Gastroesophageal sphincter (tissue), 4 donors: ENCODE results near the gene ATP13A4. TPM values are rescaled to one million over a fixed set of nuclear protein-coding genes. Genes with fewer than 3 reads are reported as not detected.

Experiments used
- ATAC-seq: fragments of 150-250 bp; one replicate; pipeline ENCODE4 v1.9.1; 2016; ENCODE audit warnings: mild to moderate bottlenecking, moderate library complexity
- H3K27ac ChIP-seq, 4 donors: fragments of 200-600 bp; sonication (generic) in 3 of 4; 1 replicate in 3 of 4; 2 replicates in 1 of 4; pipeline ENCODE4 v1.5.1; 2016 to 2019
- H3K27me3 ChIP-seq: fragments of 200-600 bp; sonication (generic); one replicate; pipeline ENCODE4 v1.5.1; 2019
- H3K36me3 ChIP-seq, 2 donors: fragments of 200-600 bp; sonication (generic); one replicate each; pipeline ENCODE4 v1.5.1; 2019; ENCODE audit warnings: control low read depth in 1 of 2
- H3K4me1 ChIP-seq, 3 donors: fragments of 200-600 bp; sonication (generic); 1 replicate in 2 of 3; 2 replicates in 1 of 3; pipeline ENCODE4 v1.5.1; 2016 to 2019; ENCODE audit warnings: control low read depth in 2 of 3
- H3K4me3 ChIP-seq, 2 donors: fragments of 200-600 bp; sonication (generic); one replicate each; pipeline ENCODE4 v1.5.1; 2019; ENCODE audit warnings: mild to moderate bottlenecking in 1 of 2, moderate library complexity in 1 of 2
- H3K9me3 ChIP-seq, 3 donors: fragments of 200-600 bp; sonication (generic); one replicate each; pipeline ENCODE4 v1.5.1; 2017 to 2019; ENCODE audit warnings: control low read depth in 2 of 3
- EP300 ChIP-seq: sonication (generic); formaldehyde crosslinking; IDR thresholded peaks from one replicate; pipeline ENCODE4 v1.6.1; 2017; ENCODE audit warnings: antibody characterized with exemption, mild to moderate bottlenecking
- POLR2A ChIP-seq, 2 donors: fragments of 450-650 bp; IDR thresholded peaks; one replicate each; pipeline ENCODE4 v1.6.1; 2017; ENCODE audit warnings: antibody characterized with exemption in 2 of 2, mild to moderate bottlenecking in 2 of 2, moderate library complexity in 1 of 2
- POLR2AphosphoS5 ChIP-seq: sonication (generic); formaldehyde crosslinking; IDR thresholded peaks from one replicate; pipeline ENCODE4 v1.6.1; 2017; ENCODE audit warnings: antibody characterized with exemption
- WGBS, 2 donors: methylation state at CpG; one replicate each; pipeline ENCODE4 v1.1.5; 2018; ENCODE audit warnings: low coverage in 1 of 2; 5-methylcytosine and 5-hydroxymethylcytosine counted together
- total RNA-seq, 4 donors: library from RNA; depleted of rRNA; stranded (reverse); fragments of >200 nt; gene quantifications; one replicate each; pipeline ENCODE4 v1.1.0, GENCODE V29; 2016
- TF ChIP-seq, protein P1 (sequence below), 4 experiments: fragments of 200-600 bp in 2 of 4; fragments of 450-650 bp in 2 of 4; sonication (generic) in 1 of 4; IDR thresholded peaks; one replicate each; pipeline ENCODE4 v1.5.1; 2017 to 2019; ENCODE audit warnings: antibody characterized with exemption in 4 of 4, mild to moderate bottlenecking in 2 of 4, moderate library complexity in 2 of 4

Gene ATP13A4
- total RNA-seq, 4 donors from 2014 or later, result 0.13 to 2.3 (median 0.16) TPM; not detected in 1

DNA sequence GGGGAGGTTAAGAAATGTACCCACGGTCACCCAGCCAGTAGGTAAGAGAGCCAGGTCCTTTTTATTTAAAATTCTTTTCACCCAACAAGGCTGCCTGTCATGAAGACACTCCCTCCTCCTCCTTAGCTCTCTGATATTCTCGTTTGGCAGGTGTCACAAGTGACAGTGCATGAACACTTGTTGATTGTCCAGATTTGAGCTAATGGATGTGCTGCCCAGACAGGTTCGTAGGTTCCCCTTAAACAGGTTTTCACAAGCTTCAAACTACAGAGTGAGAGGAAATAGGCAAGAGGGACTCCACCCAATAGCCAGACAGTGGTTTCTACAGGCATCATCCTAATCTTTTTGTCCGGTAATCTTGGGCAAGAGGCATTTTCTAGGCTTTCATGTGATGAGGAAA lies 32.2 kb downstream of the ATP13A4 start:
- H3K4me3 ChIP-seq, result no peak overlapping the region
- no peaks in the 10 kb centered on the region for H3K4me1 ChIP-seq
- H3K27ac ChIP-seq, result no peak overlapping the region
- no peaks in the 10 kb centered on the region for H3K36me3 ChIP-seq
- no peaks in the 10 kb centered on the region for H3K27me3 ChIP-seq
- WGBS, 2 donors, result 41 to 62% methylated on average over 3 to 4 of the region's 4 CpGs
- TF ChIP-seq POLR2A (IDR thresholded peaks at IDR 0.05) (no peak), EP300 (no peak), POLR2AphosphoS5 (no peak)
- TF ChIP-seq, protein P1, sequence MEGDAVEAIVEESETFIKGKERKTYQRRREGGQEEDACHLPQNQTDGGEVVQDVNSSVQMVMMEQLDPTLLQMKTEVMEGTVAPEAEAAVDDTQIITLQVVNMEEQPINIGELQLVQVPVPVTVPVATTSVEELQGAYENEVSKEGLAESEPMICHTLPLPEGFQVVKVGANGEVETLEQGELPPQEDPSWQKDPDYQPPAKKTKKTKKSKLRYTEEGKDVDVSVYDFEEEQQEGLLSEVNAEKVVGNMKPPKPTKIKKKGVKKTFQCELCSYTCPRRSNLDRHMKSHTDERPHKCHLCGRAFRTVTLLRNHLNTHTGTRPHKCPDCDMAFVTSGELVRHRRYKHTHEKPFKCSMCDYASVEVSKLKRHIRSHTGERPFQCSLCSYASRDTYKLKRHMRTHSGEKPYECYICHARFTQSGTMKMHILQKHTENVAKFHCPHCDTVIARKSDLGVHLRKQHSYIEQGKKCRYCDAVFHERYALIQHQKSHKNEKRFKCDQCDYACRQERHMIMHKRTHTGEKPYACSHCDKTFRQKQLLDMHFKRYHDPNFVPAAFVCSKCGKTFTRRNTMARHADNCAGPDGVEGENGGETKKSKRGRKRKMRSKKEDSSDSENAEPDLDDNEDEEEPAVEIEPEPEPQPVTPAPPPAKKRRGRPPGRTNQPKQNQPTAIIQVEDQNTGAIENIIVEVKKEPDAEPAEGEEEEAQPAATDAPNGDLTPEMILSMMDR (IDR thresholded peaks at IDR 0.05), result no peak
- ATAC-seq, result no peak
- no peaks in the 10 kb centered on the region for H3K9me3 ChIP-seq

- Histone ChIP-seq H3K4me1 (no peaks in the 10 kb centered on the region), H3K27ac (no peak overlapping the region), H3K27me3 (no peaks in the 10 kb centered on the region), H3K36me3 (no peaks in the 10 kb centered on the region), H3K4me3 (no peak overlapping the region), H3K9me3 (no peaks in the 10 kb centered on the region)
- ATAC-seq, result no peak
- TF ChIP-seq, protein P1 (IDR thresholded peaks at IDR 0.05), result no peak
- TF ChIP-seq POLR2A (IDR thresholded peaks at IDR 0.05) (no peak), POLR2AphosphoS5 (no peak), EP300 (no peak)
- WGBS, 2 donors, result 80 to 91% methylated on average over 3 of the region's 3 CpGs
These were observed 34.0 kb downstream of the ATP13A4 start for GRCh38 chr3:193520738-193521137.

DNA sequence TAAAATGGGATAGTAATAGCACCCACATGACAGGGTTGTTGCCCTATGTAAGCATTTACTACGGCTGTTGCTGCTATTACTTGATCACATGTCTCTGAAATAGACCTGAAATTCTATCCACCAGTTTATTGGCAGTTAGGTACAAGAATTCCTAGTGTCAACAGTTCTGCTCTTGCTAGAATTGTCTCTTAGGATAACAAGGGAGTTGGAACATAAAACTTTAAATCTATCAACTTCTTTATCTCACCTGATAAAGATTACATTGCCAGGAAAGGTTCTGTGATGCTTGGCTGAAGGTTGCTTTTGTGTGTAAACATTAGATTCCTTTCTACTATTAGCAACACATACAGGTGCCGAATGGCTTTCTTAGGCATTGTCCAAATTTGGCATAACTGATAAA lies 38.7 kb downstream of the ATP13A4 start:
- TF ChIP-seq EP300, result no peak
- TF ChIP-seq, protein P1 (IDR thresholded peaks at IDR 0.05), result no peak
- TF ChIP-seq POLR2AphosphoS5, result no peak
- no peak for TF ChIP-seq POLR2A (IDR thresholded peaks at IDR 0.05)
- H3K4me3 ChIP-seq, result no peak overlapping the region
- no peaks in the 10 kb centered on the region for H3K36me3 ChIP-seq
- H3K27ac ChIP-seq, result no peak overlapping the region
- ATAC-seq, result no peak
- WGBS, 2 donors, result 54% methylated on average over 2 of the region's 2 CpGs
- no peaks in the 10 kb centered on the region for H3K9me3 ChIP-seq
- H3K4me1 ChIP-seq, result no peaks in the 10 kb centered on the region
- no peaks in the 10 kb centered on the region for H3K27me3 ChIP-seq

- TF ChIP-seq EP300 (no peak), POLR2AphosphoS5 (no peak), POLR2A (IDR thresholded peaks at IDR 0.05) (no peak)
- TF ChIP-seq, protein P1 (IDR thresholded peaks at IDR 0.05), result no peak
- Histone ChIP-seq H3K36me3 (no peaks in the 10 kb centered on the region), H3K9me3 (no peaks in the 10 kb centered on the region), H3K27me3 (no peaks in the 10 kb centered on the region), H3K4me1 (no peaks in the 10 kb centered on the region), H3K4me3 (no peak overlapping the region), H3K27ac (no peak overlapping the region)
- 69 to 86% methylated on average over 8 to 12 of the region's 12 CpGs for WGBS, 2 donors
- no peak for ATAC-seq
These were observed 44.5 kb downstream of the ATP13A4 start for GRCh38 chr3:193510154-193510553.

DNA sequence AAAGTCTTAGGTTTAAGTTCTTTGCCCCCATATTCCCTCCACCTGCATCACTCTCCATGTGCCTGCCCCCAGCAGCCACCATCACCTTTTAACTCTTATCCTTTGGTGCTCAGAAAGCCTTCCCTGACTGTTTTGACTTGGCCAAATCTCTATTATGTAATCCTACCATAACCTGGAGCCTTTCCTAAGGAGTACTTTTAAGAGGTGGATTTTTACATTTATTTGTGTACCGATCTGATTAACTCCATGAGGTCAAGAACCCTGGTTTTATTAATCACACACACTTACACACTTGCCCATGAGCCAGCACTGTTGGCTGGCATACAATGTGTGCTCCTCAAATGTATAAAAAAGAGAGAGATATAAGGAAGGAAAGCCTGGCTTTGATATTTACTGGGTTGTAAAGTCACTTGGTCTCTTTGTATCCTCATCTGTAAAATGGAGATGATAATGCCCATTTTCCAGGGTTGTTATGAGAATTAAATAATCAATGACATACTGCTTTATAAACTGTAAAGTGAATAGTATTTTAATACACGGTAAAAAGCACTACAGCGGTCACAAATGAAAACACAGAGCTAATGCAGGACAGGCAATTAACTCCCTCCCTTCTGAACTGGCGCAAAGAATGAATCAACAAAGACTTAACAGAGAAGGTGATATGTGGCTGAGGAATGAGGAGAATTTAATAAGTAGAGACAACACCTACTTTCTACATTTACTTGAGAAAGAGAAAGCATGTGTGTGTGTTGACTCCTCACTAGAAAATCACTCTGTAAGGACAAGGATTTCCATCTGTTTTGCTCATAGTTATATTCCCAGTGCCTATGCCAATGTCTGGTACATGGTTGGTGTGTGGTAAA lies 45.4 kb downstream of the ATP13A4 start:
- no peak for ATAC-seq
- Histone ChIP-seq H3K27me3 (no peaks in the 10 kb centered on the region), H3K4me3 (no peak overlapping the region), H3K9me3 (no peaks in the 10 kb centered on the region), H3K36me3 (no peaks in the 10 kb centered on the region), H3K27ac (no peak overlapping the region), H3K4me1 (no peaks in the 10 kb centered on the region)
- 38 to 58% methylated on average over 4 of the region's 4 CpGs for WGBS, 2 donors
- TF ChIP-seq POLR2A (IDR thresholded peaks at IDR 0.05) (no peak), EP300 (no peak), POLR2AphosphoS5 (no peak)
- TF ChIP-seq, protein P1 (IDR thresholded peaks at IDR 0.05), result no peak
